NCI-H226 (cell line): ENCODE results near the gene CCDC70.

Experiments used
- DNase-seq: peaks from one replicate; pipeline ENCODE4 v3.0.0-alpha.2; 2015

Gene CCDC70

DNA sequence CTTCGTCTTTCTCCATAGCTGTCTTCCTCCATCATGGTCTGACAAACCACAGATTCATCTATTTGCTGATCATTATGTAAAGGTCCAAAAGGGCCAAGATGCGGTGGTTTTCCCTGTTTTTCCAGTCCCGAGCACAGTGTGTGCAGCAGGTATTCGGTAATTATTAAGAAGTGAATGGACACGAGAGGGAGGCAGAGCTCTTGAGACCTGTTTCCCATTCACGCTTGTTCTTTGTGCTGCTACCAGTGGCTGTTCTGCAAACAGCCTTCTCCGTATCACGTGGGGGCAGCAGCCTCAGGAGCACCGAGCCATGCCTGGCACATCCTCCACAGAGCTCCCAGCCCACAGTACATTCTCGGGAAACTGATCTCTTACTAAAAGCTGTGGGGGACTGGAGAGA, 50.3 kb downstream of the CCDC70 start:
- no peak for DNase-seq

DNA sequence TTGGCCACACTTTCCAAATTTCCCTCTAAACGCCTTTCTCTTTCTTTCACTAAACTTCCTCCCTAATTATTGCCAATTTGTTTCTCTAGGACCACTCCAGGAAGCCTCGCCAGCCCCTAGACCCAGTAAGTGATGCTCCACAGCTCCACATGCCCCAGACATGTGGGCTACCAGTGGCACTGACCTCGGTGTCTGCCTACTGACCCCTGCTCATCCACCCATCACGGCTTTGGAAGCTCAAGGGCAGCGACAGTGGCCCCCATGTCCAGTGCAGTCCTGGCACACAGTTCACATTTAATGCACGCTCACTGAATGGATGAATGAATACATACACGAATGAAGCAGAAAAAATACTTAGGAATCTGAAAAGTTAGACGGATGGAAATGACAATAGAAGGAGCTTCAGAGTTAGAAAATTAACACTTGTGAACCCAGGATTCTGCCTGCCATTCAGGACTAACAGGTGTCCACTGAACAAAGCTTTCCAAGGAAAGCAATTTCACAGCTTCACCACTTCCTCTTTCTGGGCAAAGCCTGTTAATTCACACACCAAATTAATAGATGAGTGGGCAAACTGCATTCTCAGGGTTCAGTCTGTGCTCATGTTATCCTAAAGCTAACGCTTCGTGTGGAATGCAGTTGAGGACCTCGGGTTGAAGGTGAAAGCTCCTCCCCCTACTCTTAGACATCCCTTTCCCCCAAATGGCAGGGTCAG, 50.9 kb downstream of the CCDC70 start:
- no peak for DNase-seq

DNA sequence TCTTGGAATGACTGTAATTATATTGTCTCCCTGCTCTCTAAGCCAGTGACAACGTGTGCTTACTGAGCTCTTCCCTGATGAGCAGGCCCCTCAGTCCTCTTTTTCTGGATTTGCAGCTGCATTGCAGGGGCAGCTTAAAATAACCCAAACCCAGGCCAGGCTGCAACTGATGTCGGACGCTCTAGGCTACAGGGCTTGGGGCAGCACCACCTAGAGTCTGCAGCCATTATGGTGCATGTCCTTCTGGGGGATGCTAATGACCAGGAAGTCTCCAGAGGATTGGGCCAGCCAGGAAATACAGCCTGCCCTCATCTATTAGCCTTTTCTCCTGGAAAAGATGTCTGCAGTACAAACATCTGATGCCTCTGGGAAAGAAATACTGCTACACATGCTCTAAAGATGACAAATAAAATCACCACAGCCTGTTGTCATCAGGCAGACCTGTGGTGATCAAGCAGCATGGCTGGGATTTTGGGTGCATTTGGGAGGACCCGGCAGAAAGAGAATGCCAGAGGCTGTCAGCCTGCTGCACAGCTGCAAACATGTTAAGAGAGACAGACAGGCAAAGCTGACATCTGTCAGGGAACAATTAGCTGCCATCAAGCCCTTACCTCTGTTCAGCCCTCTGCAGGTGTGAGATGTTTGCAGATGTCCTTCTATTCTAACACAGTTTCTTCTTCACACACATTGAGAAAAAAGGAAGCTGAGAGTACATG, 51.8 kb downstream of the CCDC70 start:
- DNase-seq, result no peak

DNA sequence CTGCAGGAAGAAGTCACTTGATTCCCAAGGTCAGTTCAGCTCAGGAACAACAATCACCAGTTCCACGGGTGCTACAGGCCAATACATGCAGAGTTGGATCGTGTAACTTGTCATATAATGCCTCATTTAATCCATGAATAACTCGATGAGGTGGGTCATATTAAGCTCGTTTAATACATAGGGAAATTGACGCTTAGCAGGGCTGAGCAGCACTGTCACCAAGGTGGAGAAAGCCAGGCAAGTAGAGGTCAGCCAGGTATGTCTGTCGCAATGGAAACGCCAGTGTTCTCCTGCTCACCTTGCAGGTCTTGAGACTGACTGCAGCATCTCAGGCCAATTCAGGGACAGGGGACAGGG, 52.3 kb downstream of the CCDC70 start:
- no peak for DNase-seq
